Ishikawa (cell line): ENCODE measurements around the gene NDRG4.

Experiments used
- CEBPB ChIP-seq: IDR thresholded peaks from 2 replicates; pipeline ENCODE4 v1.6.1; 2012
- RAD21 ChIP-seq: IDR thresholded peaks from 2 replicates; pipeline ENCODE4 v1.6.1; 2012; ENCODE audit warnings: low read depth

DNA sequence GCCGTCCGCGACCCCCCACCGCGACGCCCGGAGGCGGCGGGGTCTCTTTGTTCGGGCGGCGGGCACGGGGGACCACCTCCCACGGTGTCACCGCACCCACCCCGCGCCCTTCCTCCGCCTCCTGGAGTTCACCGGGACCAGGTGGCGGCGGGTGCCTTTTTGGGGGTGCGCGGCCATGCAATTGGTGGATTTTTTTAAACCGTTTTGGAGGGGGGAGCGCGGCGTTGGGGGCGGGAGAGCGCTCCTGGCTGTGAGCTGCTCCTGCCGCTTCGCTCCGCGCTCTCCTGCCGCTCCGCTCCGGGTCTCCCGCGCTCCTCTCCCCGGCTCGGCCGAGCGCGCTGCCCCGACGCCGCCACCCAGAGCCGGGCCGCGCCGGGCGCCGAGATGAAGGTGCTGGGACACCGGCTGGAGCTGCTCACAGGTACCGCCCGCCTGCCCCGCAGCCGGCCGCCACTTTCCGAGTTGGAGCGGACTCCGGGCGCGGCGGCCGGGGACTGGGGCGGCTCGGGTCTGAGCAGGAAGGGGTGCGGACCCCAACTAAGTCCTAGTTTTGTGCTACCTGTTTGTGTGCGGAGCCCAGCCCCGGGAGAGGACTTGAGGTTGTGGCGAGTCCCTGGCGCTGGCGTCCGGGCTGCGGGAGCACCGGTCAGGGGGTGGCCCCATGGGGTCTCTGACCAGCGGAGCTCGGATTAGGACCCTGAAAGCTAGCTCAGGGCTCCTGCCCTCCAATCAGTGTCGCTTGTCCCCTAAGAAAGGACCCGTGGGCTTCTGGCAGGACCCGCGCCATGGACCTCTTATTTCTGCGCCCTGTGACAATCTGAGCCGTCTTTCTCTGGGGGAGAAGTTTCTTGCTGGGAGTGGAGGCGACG lies 35.7 kb upstream of the NDRG4 start:
- no peak for TF ChIP-seq CEBPB
- no peak for TF ChIP-seq RAD21
